Ishikawa (cell line): ENCODE measurements around the gene SLC16A3.

Experiments used
- CEBPB ChIP-seq: IDR thresholded peaks from 2 replicates; pipeline ENCODE4 v1.6.1; 2012
- FOXM1 ChIP-seq: IDR thresholded peaks from 2 replicates; pipeline ENCODE4 v1.6.1; 2012; ENCODE audit warnings: low read depth, borderline replicate concordance
- NFIC ChIP-seq: IDR thresholded peaks from 2 replicates; pipeline ENCODE4 v1.6.1; 2012
- TCF12 ChIP-seq: IDR thresholded peaks from 2 replicates; pipeline ENCODE4 v1.6.1; 2012; ENCODE audit warnings: low read depth
- ZBTB7A ChIP-seq: IDR thresholded peaks from 2 replicates; pipeline ENCODE4 v1.6.1; 2012; ENCODE audit warnings: low read depth
- TF ChIP-seq, protein P1 (sequence below): IDR thresholded peaks from 2 replicates; pipeline ENCODE4 v1.6.1; 2012

DNA sequence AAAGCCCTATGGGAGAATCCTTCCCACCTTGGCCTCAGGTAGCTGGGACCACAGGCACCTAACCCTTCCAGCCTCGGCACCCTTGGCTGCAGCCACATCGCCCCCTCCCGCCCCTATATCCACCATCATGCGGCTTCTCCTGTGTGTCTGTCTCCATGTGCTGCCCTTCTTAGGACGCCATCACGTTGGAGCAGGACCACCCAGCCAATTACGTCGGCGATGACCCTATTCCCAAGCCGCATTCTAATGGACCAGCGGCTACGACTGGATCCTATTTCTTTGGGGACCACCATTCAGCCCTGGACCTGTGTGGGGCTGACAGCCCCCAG lies 12.9 kb upstream of the SLC16A3 start:
- TF ChIP-seq, protein P1, sequence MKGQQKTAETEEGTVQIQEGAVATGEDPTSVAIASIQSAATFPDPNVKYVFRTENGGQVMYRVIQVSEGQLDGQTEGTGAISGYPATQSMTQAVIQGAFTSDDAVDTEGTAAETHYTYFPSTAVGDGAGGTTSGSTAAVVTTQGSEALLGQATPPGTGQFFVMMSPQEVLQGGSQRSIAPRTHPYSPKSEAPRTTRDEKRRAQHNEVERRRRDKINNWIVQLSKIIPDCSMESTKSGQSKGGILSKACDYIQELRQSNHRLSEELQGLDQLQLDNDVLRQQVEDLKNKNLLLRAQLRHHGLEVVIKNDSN: no peak
- TF ChIP-seq ZBTB7A: no peak
- TF ChIP-seq CEBPB: no peak
- no peak for TF ChIP-seq TCF12
- no peak for TF ChIP-seq FOXM1
- no peak for TF ChIP-seq NFIC
